IMR-90 (cell line): ENCODE measurements around the gene GPR107. TPM values are rescaled to one million over a fixed set of nuclear protein-coding genes. Genes with fewer than 3 reads are reported as not detected.

Experiments used
- ATAC-seq: fragments of 200-7000 bp; cut with Tn5 transposase; 2 replicates; pipeline ENCODE4 v1.9.1; 2020; ENCODE audit warnings: low read depth, mild to moderate bottlenecking, moderate library complexity
- BruUV-seq: library from RNA; stranded (reverse); fragments of 400-500 nt; replicated peaks from 2 replicates; lab custom pipeline; 2021; lab: Mats Ljungman, UMichigan
- CTCF ChIA-PET: fragments of 300-600 bp; formaldehyde crosslinking; extraction: SDS; loops from one replicate; lab custom pipeline; 2021; ENCODE audit warnings: antibody characterized with exemption; lab: Yijun Ruan, JAX
- POLR2A ChIA-PET: fragments of 300-600 bp; sonication (Branson Sonifier 250); formaldehyde crosslinking; loops from one replicate; lab custom pipeline; 2022; ENCODE audit warnings: antibody characterized with exemption; ENCODE audit not compliant: unreplicated experiment; lab: Charles Lee
- DNase-seq: peaks from one replicate; pipeline ENCODE4 v3.0.0; 2013
- H2AFZ ChIP-seq: replicated peaks from 2 replicates; pipeline ENCODE3; 2013; ENCODE audit warnings: low read length, mild to moderate bottlenecking; ENCODE audit not compliant: poor library complexity
- H2AK5ac ChIP-seq: 2 replicates; pipeline ENCODE4 v1.6.1; 2013; ENCODE audit warnings: low read depth, low read length, inconsistent platforms
- H2AK9ac ChIP-seq: replicated peaks from 2 replicates; pipeline ENCODE3; 2013; ENCODE audit warnings: mild to moderate bottlenecking, low read depth, low read length, moderate library complexity; ENCODE audit not compliant: poor library complexity
- H2BK120ac ChIP-seq: 2 replicates; pipeline ENCODE4 v1.6.1; 2013; ENCODE audit warnings: low read depth, low read length, inconsistent platforms
- H2BK15ac ChIP-seq: 3 replicates; pipeline ENCODE4 v1.6.1; 2013; ENCODE audit warnings: low read depth, low read length, inconsistent platforms
- H2BK20ac ChIP-seq: 2 replicates; pipeline ENCODE4 v1.6.1; 2013; ENCODE audit warnings: low read depth, mild to moderate bottlenecking, inconsistent platforms, low read length, moderate library complexity
- H2BK5ac ChIP-seq: 2 replicates; pipeline ENCODE4 v1.6.1; 2013; ENCODE audit warnings: mild to moderate bottlenecking, low read depth, low read length, inconsistent platforms; ENCODE audit not compliant: poor library complexity, severe bottlenecking
- H3K14ac ChIP-seq: replicated peaks from 2 replicates; pipeline ENCODE4 v1.6.1; 2013; ENCODE audit warnings: low read depth, low read length, inconsistent platforms
- H3K18ac ChIP-seq: 2 replicates; pipeline ENCODE4 v1.6.1; 2013; ENCODE audit warnings: low read depth, low read length, control low read depth
- H3K23ac ChIP-seq: 2 replicates; pipeline ENCODE4 v1.6.1; 2013; ENCODE audit warnings: low read depth, low read length, inconsistent platforms
- H3K27ac ChIP-seq: 2 replicates; pipeline ENCODE4 v1.5.1; 2013; ENCODE audit warnings: mild to moderate bottlenecking, control low read depth, low read length; ENCODE audit not compliant: insufficient read depth
- H3K27me3 ChIP-seq: 2 replicates; pipeline ENCODE4 v1.6.1; 2013; ENCODE audit warnings: low read length; ENCODE audit not compliant: control insufficient read depth, insufficient read depth
- H3K36me3 ChIP-seq: 2 replicates; pipeline ENCODE4 v1.6.1; 2013; ENCODE audit warnings: low read length, mixed read lengths; ENCODE audit not compliant: control insufficient read depth, insufficient read depth
- H3K4ac ChIP-seq: 2 replicates; pipeline ENCODE4 v1.6.1; 2013; ENCODE audit warnings: low read depth, low read length, inconsistent platforms
- H3K4me1 ChIP-seq: 2 replicates; pipeline ENCODE4 v1.6.1; 2013; ENCODE audit warnings: low read length, mixed read lengths; ENCODE audit not compliant: control insufficient read depth, insufficient read depth
- H3K4me2 ChIP-seq: 2 replicates; pipeline ENCODE4 v1.6.1; 2013; ENCODE audit warnings: low read depth, mild to moderate bottlenecking, control low read depth, low read length, moderate library complexity
- H3K4me3 ChIP-seq: 2 replicates; pipeline ENCODE4 v1.5.1; 2013; ENCODE audit warnings: low read depth, mild to moderate bottlenecking, control low read depth, low read length, moderate library complexity; ENCODE audit not compliant: insufficient read depth
- H3K56ac ChIP-seq: 2 replicates; pipeline ENCODE4 v1.6.1; 2013; ENCODE audit warnings: low read length, inconsistent platforms; ENCODE audit not compliant: insufficient read depth; ENCODE audit errors: extremely low read depth
- H3K79me1 ChIP-seq, 2 experiments: 2 replicates each; pipeline ENCODE4 v1.6.1; 2013; ENCODE audit warnings: low read length in 2 of 2, inconsistent platforms in 1 of 2, low read depth in 1 of 2
- H3K9ac ChIP-seq: 2 replicates; pipeline ENCODE4 v1.6.1; 2013; ENCODE audit warnings: low read depth, low read length, control low read depth
- H3K9me1 ChIP-seq: 2 replicates; pipeline ENCODE4 v1.6.1; 2013; ENCODE audit warnings: low read length, inconsistent platforms; ENCODE audit not compliant: insufficient read depth
- H3K9me3 ChIP-seq: 2 replicates; pipeline ENCODE4 v1.6.1; 2013; ENCODE audit warnings: low read length; ENCODE audit not compliant: control insufficient read depth, insufficient read depth
- H4K20me1 ChIP-seq: 2 replicates; pipeline ENCODE4 v1.6.1; 2013; ENCODE audit warnings: low read length, inconsistent platforms; ENCODE audit not compliant: insufficient read depth
- H4K5ac ChIP-seq: 2 replicates; pipeline ENCODE4 v1.6.1; 2013; ENCODE audit warnings: mild to moderate bottlenecking, low read depth, low read length, control low read depth
- H4K8ac ChIP-seq, 2 experiments: 2 replicates each; pipeline ENCODE4 v1.6.1; 2013; ENCODE audit warnings: low read depth in 2 of 2, low read length in 2 of 2, control low read depth in 1 of 2, inconsistent platforms in 1 of 2
- H4K91ac ChIP-seq: 2 replicates; pipeline ENCODE4 v1.6.1; 2013; ENCODE audit warnings: low read depth, low read length, inconsistent platforms; ENCODE audit not compliant: insufficient read depth
- MAZ ChIP-seq: IDR thresholded peaks from 2 replicates; pipeline ENCODE4 v1.6.1; 2012; ENCODE audit warnings: low read depth, mild to moderate bottlenecking, low read length, improper control_type of control experiment, moderate library complexity, borderline replicate concordance
- MXI1 ChIP-seq: IDR thresholded peaks from 2 replicates; pipeline ENCODE4 v1.6.1; 2012; ENCODE audit warnings: low read depth, mild to moderate bottlenecking, low read length, moderate library complexity, borderline replicate concordance
- SMC3 ChIP-seq: fragments of 150-350 bp; IDR thresholded peaks from 2 replicates; pipeline ENCODE4 v1.6.1; 2016; ENCODE audit warnings: low read depth, mild to moderate bottlenecking, antibody characterized with exemption, low read length, moderate library complexity
- WGBS, 2 experiments: methylation state at CpG; one replicate each; pipeline versions ENCODE4 v1.1.5 to v1.1.7; 2013; ENCODE audit warnings: missing lambda C conversion rate in 2 of 2; ENCODE audit not compliant: insufficient read length in 1 of 2; ENCODE audit errors: extremely low coverage in 2 of 2; 5-methylcytosine and 5-hydroxymethylcytosine counted together
- dilution Hi-C: fragments of 300-500 bp; cut with HindIII; formaldehyde crosslinking; loops from one replicate; pipeline ENCODE4 v1.14.3; 2018; ENCODE audit warnings: low sequenced_read_pairs; ENCODE audit not compliant: unreplicated experiment
- in situ Hi-C: fragments of 300-500 bp; cut with MboI; formaldehyde crosslinking; loops from 3 replicates; pipeline ENCODE4 v1.14.3; 2019; ENCODE audit warnings: low sequenced_read_pairs, inconsistent platforms, mixed read lengths
- intact Hi-C: fragments of 100-400 bp; cut with micrococcal nuclease; formaldehyde crosslinking; loops from 2 replicates; pipeline ENCODE4 v1.10.0; 2022
- polyA plus RNA-seq, 3 experiments: library from polyadenylated mRNA; depleted of rRNA; stranded (reverse); fragments of >200 nt; gene quantifications; 2 replicates each; pipeline ENCODE4 v1.2.3, GENCODE V29; 2012; ENCODE audit warnings: low replicate concordance in 1 of 3
- total RNA-seq: library from RNA; depleted of rRNA; stranded (reverse); fragments of >200 nt; gene quantifications from 2 replicates; pipeline ENCODE4 v1.2.3, GENCODE V29; 2012
- TF ChIP-seq, protein P1 (sequence below): fragments of 150-350 bp; IDR thresholded peaks from 2 replicates; pipeline ENCODE4 v1.6.1; 2016; ENCODE audit warnings: low read depth, mild to moderate bottlenecking, low read length, moderate library complexity, borderline replicate concordance

Gene GPR107
- total and polyA plus RNA-seq, 2 of the 4 experiments (the other 2 are of a cell fraction): 16.7 to 21.6 TPM

DNA sequence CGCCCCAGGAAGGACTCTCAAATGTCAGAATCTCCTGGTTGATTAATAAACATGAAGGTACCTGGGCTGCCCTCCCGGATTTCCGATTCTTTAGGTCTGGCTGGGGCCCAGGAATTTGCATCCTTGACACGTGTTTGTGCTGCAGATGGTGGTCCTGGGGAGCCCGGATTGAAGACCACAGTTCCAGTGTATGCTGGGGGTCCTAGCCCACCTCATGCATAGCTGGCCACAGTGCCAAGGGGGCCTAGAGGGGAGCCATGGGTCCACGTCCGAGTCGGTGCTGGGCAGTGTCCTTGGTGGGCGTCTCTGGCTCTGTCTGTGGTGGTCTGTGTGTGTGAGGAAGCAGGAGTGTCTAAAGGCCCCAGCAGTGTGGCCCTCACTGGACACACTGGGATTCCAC, 121.6 kb downstream of the GPR107 start:
- H3K9me1 ChIP-seq: peaks cover 24% of the 10 kb centered on the region
- peaks cover 62% of the 10 kb centered on the region for H4K20me1 ChIP-seq
- DNase-seq (no peak), ATAC-seq (no peak)
- no peak overlapping the region for H4K5ac ChIP-seq
- no peak overlapping the region for H2BK5ac ChIP-seq
- H3K27me3 ChIP-seq: no peaks in the 10 kb centered on the region
- H4K91ac ChIP-seq: no peak overlapping the region
- no peak overlapping the region for H2AK9ac ChIP-seq
- H3K18ac ChIP-seq: no peak overlapping the region
- in situ Hi-C loops (no loop called here), dilution Hi-C loops (no loop called here), intact Hi-C loops (no loop called here)
- ChIA-PET CTCF (no interaction called here), POLR2A (no interaction called here)
- H3K9me3 ChIP-seq: no peaks in the 10 kb centered on the region
- BruUV-seq: no TSS peak
- no peak overlapping the region for H3K14ac ChIP-seq
- 0 out of 2 replicates have a peak overlapping the region, but pooled peaks have one; percentile 24 for H2AK5ac ChIP-seq
- H3K79me1 ChIP-seq: peaks cover 24 to 63% of the 10 kb centered on the region in 2 experiments
- peaks cover 8% of the 10 kb centered on the region for H3K36me3 ChIP-seq
- no peak overlapping the region for H2BK20ac ChIP-seq
- H3K23ac ChIP-seq: no peak overlapping the region
- 56% methylated on average over 4 of the region's 9 CpGs; no CpG with 5 or more reads in 1 of the 2 experiments for WGBS, 2 experiments
- no peak overlapping the region for H4K8ac ChIP-seq
- peak overlapping the region; percentile 3 for H2AFZ ChIP-seq
- no peak overlapping the region for H3K56ac ChIP-seq
- H2BK15ac ChIP-seq: no peak overlapping the region
- H3K4me2 ChIP-seq: no peak overlapping the region
- H2BK120ac ChIP-seq: no peak overlapping the region
- peaks cover 13% of the 10 kb centered on the region for H3K4me1 ChIP-seq
- TF ChIP-seq MXI1 (no peak), MAZ (no peak), SMC3 (no peak)
- TF ChIP-seq, protein P1, sequence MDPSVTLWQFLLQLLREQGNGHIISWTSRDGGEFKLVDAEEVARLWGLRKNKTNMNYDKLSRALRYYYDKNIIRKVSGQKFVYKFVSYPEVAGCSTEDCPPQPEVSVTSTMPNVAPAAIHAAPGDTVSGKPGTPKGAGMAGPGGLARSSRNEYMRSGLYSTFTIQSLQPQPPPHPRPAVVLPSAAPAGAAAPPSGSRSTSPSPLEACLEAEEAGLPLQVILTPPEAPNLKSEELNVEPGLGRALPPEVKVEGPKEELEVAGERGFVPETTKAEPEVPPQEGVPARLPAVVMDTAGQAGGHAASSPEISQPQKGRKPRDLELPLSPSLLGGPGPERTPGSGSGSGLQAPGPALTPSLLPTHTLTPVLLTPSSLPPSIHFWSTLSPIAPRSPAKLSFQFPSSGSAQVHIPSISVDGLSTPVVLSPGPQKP: no peak
- H3K4me3 ChIP-seq: no peak overlapping the region
- no peak overlapping the region for H3K4ac ChIP-seq
- H3K27ac ChIP-seq: no peak overlapping the region
- H3K9ac ChIP-seq: no peak overlapping the region
